Epidermal melanocyte (primary cell): ENCODE results near the gene THSD4.

Experiments
- DNase-seq: peaks from one replicate; pipeline ENCODE4 v3.0.0; 2011; ENCODE audit warnings: low spot score; ENCODE audit not compliant: insufficient read length

Gene THSD4

DNA sequence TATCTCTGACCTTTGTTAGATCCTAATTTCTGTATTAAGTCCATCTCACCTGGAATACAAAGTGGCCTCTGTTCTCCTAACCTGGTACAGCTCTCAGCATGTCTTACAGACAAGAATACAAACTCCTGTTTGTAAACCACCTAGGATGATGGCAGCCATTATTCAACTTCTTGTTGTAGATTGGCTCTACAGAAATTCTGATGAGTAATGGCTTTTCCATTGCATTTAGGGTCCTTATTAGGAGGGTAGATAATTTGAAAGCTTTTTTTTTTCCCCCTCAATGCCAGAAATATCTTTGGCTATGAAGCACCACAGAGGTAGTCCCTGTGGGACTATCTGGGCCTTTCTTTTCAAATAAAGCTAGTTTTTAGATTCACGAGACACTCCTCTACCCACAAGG lies 704.9 kb downstream of the THSD4 start:
- no peak for DNase-seq

DNA sequence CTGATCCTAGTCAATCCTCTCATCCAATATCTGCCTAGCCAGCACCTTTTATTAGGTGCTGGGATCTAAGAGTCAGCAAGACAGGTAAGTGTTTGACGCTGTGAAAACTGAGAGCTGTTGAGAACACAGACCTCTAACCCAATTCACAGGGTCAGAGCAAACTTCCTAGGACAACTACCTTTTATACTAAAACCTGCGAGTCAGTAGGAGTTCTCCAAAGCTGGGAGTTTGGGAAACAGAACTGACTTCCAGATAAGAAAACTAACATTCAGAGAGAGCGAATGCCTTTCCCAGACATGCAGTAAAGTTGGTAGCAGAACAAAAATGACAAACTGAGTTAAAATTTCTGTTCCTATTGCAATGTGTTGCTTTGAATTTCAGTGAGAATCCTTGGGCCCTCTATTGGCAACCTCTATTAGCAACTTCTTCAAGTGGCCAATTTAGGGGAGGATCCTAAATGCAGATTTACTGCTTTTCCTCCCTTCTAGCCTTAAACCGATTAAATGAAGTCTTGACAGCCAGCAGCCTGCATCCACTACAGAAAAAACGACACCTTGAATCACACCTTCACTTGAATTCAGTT lies 706.4 kb downstream of the THSD4 start:
- DNase-seq: no peak

DNA sequence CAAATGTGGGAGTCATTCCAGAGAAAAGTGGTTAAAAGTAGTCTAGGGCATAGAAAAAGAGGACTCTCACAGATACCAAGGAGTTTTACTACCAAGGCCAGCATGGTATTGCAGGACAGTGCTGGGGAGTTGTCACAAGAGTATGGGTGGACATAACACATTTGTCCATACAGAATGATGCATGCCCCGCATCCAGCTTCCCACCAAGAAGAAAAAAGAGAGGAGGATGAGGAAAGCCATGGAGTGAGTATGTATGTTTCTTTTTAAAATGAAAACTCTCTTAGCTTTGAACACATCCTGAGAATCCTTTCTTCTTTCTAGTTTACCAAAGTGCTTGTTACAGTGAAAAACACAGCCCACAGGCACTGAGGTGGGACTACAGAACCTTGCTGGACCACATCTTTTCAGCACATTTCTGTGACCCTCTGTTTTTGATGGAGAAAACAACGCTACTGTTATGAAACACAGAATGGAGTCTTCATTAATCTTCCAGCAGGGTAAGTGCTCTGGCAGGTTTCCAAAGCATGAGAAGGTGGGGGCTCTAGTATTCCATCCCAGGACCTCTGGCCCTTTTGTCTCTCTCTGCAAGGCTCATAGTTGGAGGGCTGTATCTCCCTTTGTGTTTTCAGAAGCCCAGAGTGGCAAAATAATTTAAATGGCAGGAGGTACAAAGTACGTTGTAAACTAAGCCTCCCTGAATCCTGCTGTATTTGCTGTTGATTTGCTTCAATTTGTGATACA lies 707.8 kb downstream of the THSD4 start:
- no peak for DNase-seq

GRCh38 chr15:71823801-71824200 lies 708.5 kb downstream of the THSD4 start:
- no peak for DNase-seq

DNA sequence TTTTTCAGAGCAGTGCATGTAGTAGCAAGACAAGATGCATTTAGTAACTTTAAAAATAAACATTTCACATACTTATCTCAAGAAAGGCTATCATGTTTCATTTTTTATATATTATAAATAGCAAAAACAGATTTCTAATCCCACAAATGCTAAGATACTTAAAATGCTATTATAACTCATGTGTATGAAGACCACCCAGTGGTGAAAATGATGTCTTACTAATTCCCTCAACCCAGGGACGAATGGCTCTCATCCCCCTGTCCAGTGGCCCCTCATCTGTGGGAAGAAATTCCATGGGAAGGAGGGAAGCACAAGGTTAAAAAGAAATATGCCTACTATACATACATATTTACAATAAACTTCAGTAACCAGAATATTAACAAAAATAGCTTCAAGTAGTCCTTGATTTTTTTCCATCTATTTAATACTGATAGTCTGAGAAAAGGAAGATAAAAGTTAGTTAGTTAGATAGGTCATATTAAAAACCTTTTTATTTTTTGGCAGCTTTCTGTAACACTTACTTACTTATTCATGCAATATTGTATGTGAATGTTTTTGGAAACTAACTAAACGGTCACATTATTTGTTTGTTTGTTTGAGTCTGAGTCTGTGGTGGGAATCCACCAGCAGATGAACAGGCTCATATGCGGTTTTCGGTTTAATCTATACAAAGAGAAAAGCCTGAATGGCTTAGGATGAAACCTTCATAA lies 709.9 kb downstream of the THSD4 start:
- DNase-seq: no peak

DNA sequence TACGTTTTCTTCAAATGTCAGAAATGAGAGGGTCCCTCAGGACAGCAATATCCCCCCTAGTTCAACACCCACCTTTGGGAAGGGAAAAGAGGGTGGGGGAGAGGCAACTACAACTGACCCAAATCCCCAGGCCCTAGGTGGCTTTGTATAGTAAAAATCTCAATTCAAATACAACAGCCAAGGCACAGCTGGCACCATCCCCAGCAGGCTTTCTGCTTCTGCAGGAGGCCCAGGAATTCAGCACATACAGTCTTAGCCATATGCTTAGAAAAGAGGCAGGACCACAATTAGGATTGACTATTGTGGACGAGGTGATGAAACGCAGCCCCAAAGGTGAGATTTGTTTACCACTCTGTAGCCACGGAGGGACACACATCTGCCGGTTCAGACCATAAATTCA lies 710.9 kb downstream of the THSD4 start:
- no peak for DNase-seq

GRCh38 chr15:71830981-71831380 lies 715.7 kb downstream of the THSD4 start:
- no peak for DNase-seq
